NT2/D1 (cell line): ENCODE results near the gene GASK1A.
A peak's percentile ranks its signal among the peaks of the same experiment; 100 is the strongest.

ENCODE experiments used
- DNase-seq: peaks from one replicate; pipeline ENCODE4 v3.0.0-alpha.2; 2011; ENCODE audit warnings: low read depth, low spot score
- H3K27me3 ChIP-seq: 2 replicates; pipeline ENCODE4 v1.6.0; 2011; ENCODE audit warnings: mild to moderate bottlenecking; ENCODE audit not compliant: insufficient read length, insufficient read depth
- H3K36me3 ChIP-seq: 2 replicates; pipeline ENCODE4 v1.6.1; 2011; ENCODE audit warnings: mild to moderate bottlenecking, low read length, mixed read lengths; ENCODE audit not compliant: insufficient read depth, insufficient read length
- H3K4me1 ChIP-seq: 2 replicates; pipeline ENCODE4 v1.5.1; 2011; ENCODE audit not compliant: insufficient read depth, insufficient read length
- H3K4me3 ChIP-seq: 2 replicates; pipeline ENCODE4 v1.5.1; 2011; ENCODE audit warnings: low read depth; ENCODE audit not compliant: insufficient read length
- H3K9ac ChIP-seq: 2 replicates; pipeline ENCODE4 v1.6.0; 2011; ENCODE audit warnings: low read depth; ENCODE audit not compliant: insufficient read length
- H3K9me3 ChIP-seq: 2 replicates; pipeline ENCODE4 v1.5.1; 2011; ENCODE audit warnings: mild to moderate bottlenecking, low read length; ENCODE audit not compliant: insufficient read depth
- SUZ12 ChIP-seq: IDR thresholded peaks from 2 replicates; pipeline ENCODE4 v1.6.1; 2011; ENCODE audit not compliant: insufficient read length, insufficient read depth; ENCODE audit errors: extremely low read depth
- YY1 ChIP-seq: IDR thresholded peaks from 2 replicates; pipeline ENCODE4 v1.6.1; 2011; ENCODE audit not compliant: insufficient read length, insufficient read depth
- ZNF274 ChIP-seq: IDR thresholded peaks from 2 replicates; pipeline ENCODE4 v1.6.1; 2011; ENCODE audit warnings: mild to moderate bottlenecking, low read depth, low read length

The GASK1A gene

GRCh38 chr3:42979044-42979972, at the start of gene GASK1A:
Gene GASK1A (plus strand): TSS chr3:42979311. CDS start chr3:42979643, 332 bp downstream.
- Histone ChIP-seq H3K4me1 (peaks cover 11% of the 10 kb centered on the region), H3K9ac (peak within 1 kb of the TSS; percentile 85), H3K27me3 (peaks cover 41% of the 10 kb centered on the region), H3K9me3 (peaks cover 22% of the 10 kb centered on the region), H3K36me3 (no peaks in the 10 kb centered on the region), H3K4me3 (peak within 1 kb of the TSS; percentile 66)
- TF ChIP-seq SUZ12 (no peak), YY1 (no peak), ZNF274 (no peak)
- peak; percentile 48 for DNase-seq

- no peaks in the 10 kb centered on the region for H3K4me1 ChIP-seq
- no peaks in the 10 kb centered on the region for H3K36me3 ChIP-seq
- TF ChIP-seq ZNF274 (no peak), SUZ12 (no peak), YY1 (no peak)
- H3K4me3 ChIP-seq: no peak overlapping the region
- H3K9ac ChIP-seq: no peak overlapping the region
- no peaks in the 10 kb centered on the region for H3K9me3 ChIP-seq
- DNase-seq: no peak
- H3K27me3 ChIP-seq: no peaks in the 10 kb centered on the region
Measured at GRCh38 chr3:42934111-42934510, 45.0 kb upstream of the GASK1A start.

GRCh38 chr3:42934910-42935309, 44.2 kb upstream of the GASK1A start:
- DNase-seq: no peak
- no peaks in the 10 kb centered on the region for H3K36me3 ChIP-seq
- H3K4me1 ChIP-seq: no peaks in the 10 kb centered on the region
- H3K9ac ChIP-seq: no peak overlapping the region
- H3K4me3 ChIP-seq: no peak overlapping the region
- H3K27me3 ChIP-seq: no peaks in the 10 kb centered on the region
- H3K9me3 ChIP-seq: no peaks in the 10 kb centered on the region
- TF ChIP-seq ZNF274 (no peak), SUZ12 (no peak), YY1 (no peak)

GRCh38 chr3:42935472-42935871, 43.6 kb upstream of the GASK1A start:
- Histone ChIP-seq H3K36me3 (no peaks in the 10 kb centered on the region), H3K9ac (no peak overlapping the region), H3K27me3 (no peaks in the 10 kb centered on the region), H3K9me3 (no peaks in the 10 kb centered on the region), H3K4me1 (no peaks in the 10 kb centered on the region), H3K4me3 (no peak overlapping the region)
- DNase-seq: no peak
- no peak for TF ChIP-seq SUZ12
- no peak for TF ChIP-seq ZNF274
- no peak for TF ChIP-seq YY1

DNA sequence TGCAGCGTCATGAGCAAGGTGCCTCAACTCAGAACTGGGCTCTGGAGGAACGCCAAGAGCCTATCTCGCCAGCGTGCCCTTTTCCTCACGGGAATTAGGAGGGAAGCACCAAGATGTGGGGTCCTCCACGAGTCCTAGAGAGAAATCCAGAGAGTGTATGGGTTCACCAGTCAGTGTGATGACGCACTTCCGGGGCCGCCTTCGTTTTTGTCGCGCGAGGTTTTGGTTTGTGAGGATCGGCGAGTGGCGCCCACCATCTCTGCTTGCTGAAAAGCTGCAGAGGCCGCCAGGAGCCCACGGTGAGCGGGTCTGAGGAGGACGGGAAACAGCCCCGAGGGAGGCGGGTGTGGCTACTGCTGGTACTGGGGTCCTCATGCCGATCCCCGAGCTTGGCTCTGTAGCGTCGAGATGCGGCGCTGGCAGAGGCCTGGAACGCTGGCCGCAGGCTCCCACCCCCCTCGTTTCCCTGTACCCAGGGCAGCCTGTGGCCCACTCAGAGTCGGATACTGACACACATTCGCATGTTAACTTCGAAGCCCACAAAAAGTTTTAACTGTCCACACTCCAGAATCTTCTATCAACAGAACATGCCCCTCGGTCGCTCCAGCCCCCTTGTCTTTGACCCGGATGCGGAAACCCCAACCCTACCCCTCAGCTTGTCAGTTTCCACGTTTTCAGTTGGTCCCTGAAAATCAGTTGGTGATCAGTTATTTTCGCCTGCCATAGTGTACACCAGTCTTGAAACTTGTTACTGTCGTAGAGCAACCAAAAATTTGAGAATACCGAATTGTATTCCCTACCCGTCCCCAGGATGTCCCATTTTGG, 42.7 kb upstream of the GASK1A start:
- no peaks in the 10 kb centered on the region for H3K27me3 ChIP-seq
- no peaks in the 10 kb centered on the region for H3K9me3 ChIP-seq
- no peak overlapping the region for H3K4me3 ChIP-seq
- DNase-seq: no peak
- TF ChIP-seq SUZ12 (no peak), YY1 (no peak)
- H3K9ac ChIP-seq: no peak overlapping the region
- no peaks in the 10 kb centered on the region for H3K4me1 ChIP-seq
- no peaks in the 10 kb centered on the region for H3K36me3 ChIP-seq

- H3K9ac ChIP-seq: no peak overlapping the region
- H3K9me3 ChIP-seq: no peaks in the 10 kb centered on the region
- H3K36me3 ChIP-seq: no peaks in the 10 kb centered on the region
- no peaks in the 10 kb centered on the region for H3K4me1 ChIP-seq
- H3K27me3 ChIP-seq: no peaks in the 10 kb centered on the region
- H3K4me3 ChIP-seq: no peak overlapping the region
- no peak for DNase-seq
- TF ChIP-seq SUZ12: no peak
- no peak for TF ChIP-seq ZNF274
- TF ChIP-seq YY1: no peak
Measured at GRCh38 chr3:42937334-42937733, 41.8 kb upstream of the GASK1A start.

- no peak for DNase-seq
- Histone ChIP-seq H3K27me3 (no peaks in the 10 kb centered on the region), H3K36me3 (no peaks in the 10 kb centered on the region), H3K9ac (no peak overlapping the region), H3K4me1 (no peaks in the 10 kb centered on the region), H3K9me3 (no peaks in the 10 kb centered on the region), H3K4me3 (no peak overlapping the region)
- no peak for TF ChIP-seq ZNF274
- TF ChIP-seq SUZ12: no peak
- no peak for TF ChIP-seq YY1
Measured at GRCh38 chr3:42942693-42943092, 36.4 kb upstream of the GASK1A start.
